ENCODE measurements around the gene NFYB.

Gene NFYB

GRCh38 chr12:104126548-104126947 lies 11.5 kb downstream of the NFYB start:
- H3K27ac ChIP-seq (replicated peaks): no peak overlapping the region
- H3K4me3 ChIP-seq (replicated peaks; ENCODE audit: insufficient read depth, low read length): no peak overlapping the region
- DNase-seq (ENCODE audit: low read depth in 1 of 2, low spot score in 1 of 2): no peak
- TF ChIP-seq, protein P1, sequence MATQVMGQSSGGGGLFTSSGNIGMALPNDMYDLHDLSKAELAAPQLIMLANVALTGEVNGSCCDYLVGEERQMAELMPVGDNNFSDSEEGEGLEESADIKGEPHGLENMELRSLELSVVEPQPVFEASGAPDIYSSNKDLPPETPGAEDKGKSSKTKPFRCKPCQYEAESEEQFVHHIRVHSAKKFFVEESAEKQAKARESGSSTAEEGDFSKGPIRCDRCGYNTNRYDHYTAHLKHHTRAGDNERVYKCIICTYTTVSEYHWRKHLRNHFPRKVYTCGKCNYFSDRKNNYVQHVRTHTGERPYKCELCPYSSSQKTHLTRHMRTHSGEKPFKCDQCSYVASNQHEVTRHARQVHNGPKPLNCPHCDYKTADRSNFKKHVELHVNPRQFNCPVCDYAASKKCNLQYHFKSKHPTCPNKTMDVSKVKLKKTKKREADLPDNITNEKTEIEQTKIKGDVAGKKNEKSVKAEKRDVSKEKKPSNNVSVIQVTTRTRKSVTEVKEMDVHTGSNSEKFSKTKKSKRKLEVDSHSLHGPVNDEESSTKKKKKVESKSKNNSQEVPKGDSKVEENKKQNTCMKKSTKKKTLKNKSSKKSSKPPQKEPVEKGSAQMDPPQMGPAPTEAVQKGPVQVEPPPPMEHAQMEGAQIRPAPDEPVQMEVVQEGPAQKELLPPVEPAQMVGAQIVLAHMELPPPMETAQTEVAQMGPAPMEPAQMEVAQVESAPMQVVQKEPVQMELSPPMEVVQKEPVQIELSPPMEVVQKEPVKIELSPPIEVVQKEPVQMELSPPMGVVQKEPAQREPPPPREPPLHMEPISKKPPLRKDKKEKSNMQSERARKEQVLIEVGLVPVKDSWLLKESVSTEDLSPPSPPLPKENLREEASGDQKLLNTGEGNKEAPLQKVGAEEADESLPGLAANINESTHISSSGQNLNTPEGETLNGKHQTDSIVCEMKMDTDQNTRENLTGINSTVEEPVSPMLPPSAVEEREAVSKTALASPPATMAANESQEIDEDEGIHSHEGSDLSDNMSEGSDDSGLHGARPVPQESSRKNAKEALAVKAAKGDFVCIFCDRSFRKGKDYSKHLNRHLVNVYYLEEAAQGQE (IDR thresholded peaks at IDR 0.05; ENCODE audit: insufficient replicate concordance, low read depth): no peak
- TF ChIP-seq GABPA (IDR thresholded peaks at IDR 0.05; ENCODE audit: low read depth) (no peak), POLR2AphosphoS5 (IDR thresholded peaks at IDR 0.05; ENCODE audit: low read depth) (no peak), SPI1 (IDR thresholded peaks at IDR 0.05; ENCODE audit: borderline replicate concordance, low read depth) (no peak)
- TF ChIP-seq, protein P2, sequence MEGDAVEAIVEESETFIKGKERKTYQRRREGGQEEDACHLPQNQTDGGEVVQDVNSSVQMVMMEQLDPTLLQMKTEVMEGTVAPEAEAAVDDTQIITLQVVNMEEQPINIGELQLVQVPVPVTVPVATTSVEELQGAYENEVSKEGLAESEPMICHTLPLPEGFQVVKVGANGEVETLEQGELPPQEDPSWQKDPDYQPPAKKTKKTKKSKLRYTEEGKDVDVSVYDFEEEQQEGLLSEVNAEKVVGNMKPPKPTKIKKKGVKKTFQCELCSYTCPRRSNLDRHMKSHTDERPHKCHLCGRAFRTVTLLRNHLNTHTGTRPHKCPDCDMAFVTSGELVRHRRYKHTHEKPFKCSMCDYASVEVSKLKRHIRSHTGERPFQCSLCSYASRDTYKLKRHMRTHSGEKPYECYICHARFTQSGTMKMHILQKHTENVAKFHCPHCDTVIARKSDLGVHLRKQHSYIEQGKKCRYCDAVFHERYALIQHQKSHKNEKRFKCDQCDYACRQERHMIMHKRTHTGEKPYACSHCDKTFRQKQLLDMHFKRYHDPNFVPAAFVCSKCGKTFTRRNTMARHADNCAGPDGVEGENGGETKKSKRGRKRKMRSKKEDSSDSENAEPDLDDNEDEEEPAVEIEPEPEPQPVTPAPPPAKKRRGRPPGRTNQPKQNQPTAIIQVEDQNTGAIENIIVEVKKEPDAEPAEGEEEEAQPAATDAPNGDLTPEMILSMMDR (IDR thresholded peaks at IDR 0.05; ENCODE audit: insufficient read depth, low read length): no peak
- H3K27me3 ChIP-seq (ENCODE audit: insufficient read depth, poor library complexity, severe bottlenecking): no peaks in the 10 kb centered on the region

- Histone ChIP-seq H3K27ac (replicated peaks) (no peak overlapping the region), H3K27me3 (ENCODE audit: insufficient read depth, poor library complexity, severe bottlenecking) (no peaks in the 10 kb centered on the region), H3K4me3 (replicated peaks; ENCODE audit: insufficient read depth, low read length) (no peak overlapping the region)
- no peak for DNase-seq (ENCODE audit: low read depth in 1 of 2, low spot score in 1 of 2)
- TF ChIP-seq GABPA (IDR thresholded peaks at IDR 0.05; ENCODE audit: low read depth) (no peak), SPI1 (IDR thresholded peaks at IDR 0.05; ENCODE audit: borderline replicate concordance, low read depth) (no peak), POLR2AphosphoS5 (IDR thresholded peaks at IDR 0.05; ENCODE audit: low read depth) (no peak)
- TF ChIP-seq, protein P1 (IDR thresholded peaks at IDR 0.05; ENCODE audit: insufficient replicate concordance, low read depth): no peak
- TF ChIP-seq, protein P2 (IDR thresholded peaks at IDR 0.05; ENCODE audit: insufficient read depth, low read length): no peak
Measured at GRCh38 chr12:104122298-104122697, 15.7 kb downstream of the NFYB start.

DNA sequence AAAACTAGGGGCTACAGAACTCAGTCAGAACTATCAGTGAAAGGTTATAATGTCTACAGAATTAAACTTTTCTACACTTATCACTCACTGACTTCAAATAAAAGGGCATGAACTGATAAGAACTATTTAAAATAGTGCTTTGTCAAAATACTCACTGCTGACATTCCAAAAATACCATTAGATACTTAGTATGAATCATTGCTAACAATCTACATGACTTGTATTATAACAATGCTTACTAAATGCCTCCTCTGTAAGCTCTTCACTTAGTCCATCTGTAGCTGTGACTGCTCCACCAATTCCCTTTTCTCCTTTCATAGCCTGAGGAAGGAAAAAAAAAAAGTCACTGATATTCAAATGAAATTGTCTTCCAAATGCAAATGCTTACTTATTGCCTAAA lies 17.0 kb downstream of the NFYB start:
- Histone ChIP-seq H3K4me3 (replicated peaks; ENCODE audit: insufficient read depth, low read length) (no peak overlapping the region), H3K27ac (replicated peaks) (no peak overlapping the region), H3K27me3 (ENCODE audit: insufficient read depth, poor library complexity, severe bottlenecking) (no peaks in the 10 kb centered on the region)
- TF ChIP-seq POLR2AphosphoS5 (IDR thresholded peaks at IDR 0.05; ENCODE audit: low read depth) (no peak), SPI1 (IDR thresholded peaks at IDR 0.05; ENCODE audit: borderline replicate concordance, low read depth) (no peak), GABPA (IDR thresholded peaks at IDR 0.05; ENCODE audit: low read depth) (no peak)
- TF ChIP-seq, protein P2 (IDR thresholded peaks at IDR 0.05; ENCODE audit: insufficient read depth, low read length): no peak
- TF ChIP-seq, protein P1 (IDR thresholded peaks at IDR 0.05; ENCODE audit: insufficient replicate concordance, low read depth): no peak
- DNase-seq (ENCODE audit: low read depth in 1 of 2, low spot score in 1 of 2): no peak

All from HL-60 (cell line).